ENCODE data around the gene GFOD1.
"Not testable (repeated sequence)": the region's sequence is repeated elsewhere in the genome, so short reads cannot be mapped to it uniquely, and the experiment has no call there.

Gene GFOD1

GRCh38 chr6:13463941-13464340, 23.5 kb downstream of the GFOD1 start:
- DNase-seq (ENCODE audit: low spot score): no peak

- DNase-seq (ENCODE audit: low spot score): no peak
Measured at GRCh38 chr6:13463328-13463717, 24.1 kb downstream of the GFOD1 start.

GRCh38 chr6:13462458-13463327, 24.7 kb downstream of the GFOD1 start:
- peak; percentile 72 for DNase-seq (ENCODE audit: low spot score)

GRCh38 chr6:13461805-13462204, 25.6 kb downstream of the GFOD1 start:
- no peak for DNase-seq (ENCODE audit: low spot score)

- no peak for DNase-seq (ENCODE audit: low spot score)
Measured at GRCh38 chr6:13461307-13461706, 26.1 kb downstream of the GFOD1 start.

- not testable (repeated sequence) for DNase-seq (ENCODE audit: low spot score)
Measured at GRCh38 chr6:13460289-13460688, 27.1 kb downstream of the GFOD1 start.

- DNase-seq (ENCODE audit: low spot score): peak; percentile 39
Measured at GRCh38 chr6:13457577-13457976, 29.8 kb downstream of the GFOD1 start.

GRCh38 chr6:13455552-13455966, 31.8 kb downstream of the GFOD1 start:
- DNase-seq (ENCODE audit: low spot score): no peak

- peak; percentile 41 for DNase-seq (ENCODE audit: low spot score)
Measured at GRCh38 chr6:13454286-13455221, 32.8 kb downstream of the GFOD1 start.

GRCh38 chr6:13453771-13454251, 33.6 kb downstream of the GFOD1 start:
- no peak for DNase-seq (ENCODE audit: low spot score)

GRCh38 chr6:13453153-13453552, 34.2 kb downstream of the GFOD1 start:
- no peak for DNase-seq (ENCODE audit: low spot score)

GRCh38 chr6:13452346-13453117, 34.9 kb downstream of the GFOD1 start:
- DNase-seq (ENCODE audit: low spot score): no peak

- DNase-seq (ENCODE audit: low spot score): no peak
Measured at GRCh38 chr6:13451181-13451895, 36.1 kb downstream of the GFOD1 start.

GRCh38 chr6:13450628-13451027, 36.8 kb downstream of the GFOD1 start:
- DNase-seq (ENCODE audit: low spot score): no peak

- DNase-seq (ENCODE audit: low spot score): no peak
Measured at GRCh38 chr6:13447949-13448724, 39.3 kb downstream of the GFOD1 start.

GRCh38 chr6:13446381-13446780, 41.0 kb downstream of the GFOD1 start:
- DNase-seq (ENCODE audit: low spot score): no peak

GRCh38 chr6:13445744-13446115, 41.7 kb downstream of the GFOD1 start:
- DNase-seq (ENCODE audit: low spot score): no peak

- DNase-seq (ENCODE audit: low spot score): peak; percentile 52
Measured at GRCh38 chr6:13445005-13445743, 42.2 kb downstream of the GFOD1 start.

- DNase-seq (ENCODE audit: low spot score): no peak
Measured at GRCh38 chr6:13444604-13445003, 42.8 kb downstream of the GFOD1 start.

- DNase-seq (ENCODE audit: low spot score): not testable (repeated sequence)
Measured at GRCh38 chr6:13443978-13444377, 43.4 kb downstream of the GFOD1 start.

All from GM03348 (cell line).